Stimulated activated CD4-positive, alpha-beta T cell treated with anti-CD3 and anti-CD28 coated beads, Interleukin-15, amount 100 ng/mL, for 1 hour (primary cell): Measurements from ENCODE around the gene FYB1.

Source experiments
- DNase-seq, 2 donors: peaks; one replicate each; pipeline ENCODE4 v3.0.0-alpha.2; 2020; ENCODE audit warnings: low read depth in 1 of 2, low spot score in 1 of 2

FYB1 gene

DNA sequence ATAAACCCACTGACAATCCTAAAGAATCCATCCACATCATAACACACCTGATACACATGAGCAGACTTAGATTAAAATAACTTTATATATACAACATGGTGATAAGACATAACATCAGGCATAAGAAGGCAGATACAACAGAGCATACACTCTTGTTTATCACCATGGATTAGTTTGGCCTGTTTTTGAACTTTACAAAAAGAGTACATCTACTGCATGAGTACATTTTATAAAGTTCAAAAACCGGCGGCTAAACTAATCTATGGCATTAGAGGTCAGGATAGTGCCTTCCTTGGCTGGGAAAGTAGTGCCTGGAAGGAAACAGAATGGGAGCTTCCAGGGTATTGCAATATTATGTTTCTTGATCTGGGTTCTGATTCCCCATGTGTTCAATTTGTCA lies 160.3 kb downstream of the FYB1 start:
- DNase-seq: no peak

DNA sequence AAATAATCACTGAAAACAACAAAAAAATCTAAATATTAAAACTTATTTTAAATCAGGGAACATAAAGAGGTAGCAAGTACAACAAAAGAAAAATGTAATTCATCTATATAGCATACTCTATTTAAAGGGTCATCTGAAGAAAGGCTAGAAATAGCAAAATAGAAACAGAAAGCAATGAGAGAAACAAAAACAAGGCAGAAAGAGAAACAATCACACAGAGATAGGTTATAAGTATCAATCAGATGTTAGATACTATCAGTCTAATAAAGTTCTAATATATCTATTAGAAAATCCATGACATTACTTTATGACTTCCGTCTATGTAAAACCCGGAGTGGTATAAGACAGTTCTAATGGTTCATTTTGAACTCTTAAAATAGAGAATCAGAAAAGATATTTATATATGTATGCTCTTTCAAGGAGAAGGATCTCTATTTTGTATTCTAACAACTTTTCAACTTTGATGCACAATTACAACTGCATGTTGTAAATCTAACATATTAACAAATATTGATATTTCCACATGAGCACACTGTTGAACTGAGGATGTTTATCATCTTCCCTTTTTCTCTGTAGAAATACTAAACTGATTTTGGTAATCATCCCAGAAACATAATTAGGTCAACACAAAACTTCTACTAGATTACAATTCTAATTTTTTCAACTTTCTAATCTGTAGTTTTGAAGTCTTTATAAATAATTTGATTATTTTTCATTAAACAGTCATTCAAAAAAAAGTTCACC lies 161.0 kb downstream of the FYB1 start:
- no peak for DNase-seq

DNA sequence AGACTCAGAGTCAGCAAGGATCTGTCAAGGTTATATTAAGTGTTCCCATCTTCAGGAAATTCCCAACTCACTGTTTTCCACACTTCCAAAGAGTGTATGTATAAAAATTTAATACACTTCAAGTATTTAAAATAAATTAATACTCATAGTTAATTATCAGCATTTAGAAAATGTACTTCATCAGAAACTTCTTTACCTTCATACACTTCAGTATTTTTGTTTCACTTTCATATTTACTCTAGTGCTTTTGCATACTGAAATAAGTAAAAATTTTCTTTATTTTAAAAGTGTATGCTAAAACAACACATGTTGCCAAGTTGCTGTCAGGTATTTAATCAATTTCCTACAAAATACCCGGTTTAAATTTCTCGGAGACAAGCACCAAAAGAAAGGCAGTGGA lies 161.6 kb downstream of the FYB1 start:
- no peak for DNase-seq

DNA sequence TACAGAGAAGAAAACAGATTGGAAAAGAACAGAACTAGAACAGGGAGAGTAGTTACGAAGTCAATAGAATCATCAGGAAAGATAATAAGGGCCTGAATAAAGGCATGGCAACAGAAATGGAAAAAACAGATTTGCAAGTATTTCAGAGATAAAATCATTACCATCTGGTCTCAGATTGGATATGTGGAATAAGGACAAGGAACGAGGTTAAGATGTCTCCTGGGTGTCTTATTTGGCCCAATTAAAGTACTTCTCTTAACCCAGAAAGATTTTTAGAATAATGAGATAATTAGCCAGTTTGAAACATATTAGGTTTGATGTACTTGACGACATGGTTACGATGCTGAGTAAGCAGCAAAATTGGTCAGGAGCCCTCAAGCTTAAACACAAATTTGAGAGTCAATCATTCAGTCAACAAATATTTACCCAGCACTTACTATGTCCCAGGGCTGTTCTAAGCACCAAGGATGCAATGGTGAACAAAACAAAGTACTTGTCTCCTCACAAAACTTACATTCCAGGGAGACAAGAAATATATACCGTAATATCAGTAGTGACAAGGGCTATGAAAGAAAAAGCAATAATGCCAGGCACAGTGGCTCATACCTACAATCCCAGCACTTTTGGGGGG lies 163.5 kb downstream of the FYB1 start:
- no peak for DNase-seq
